HG03354 (cell line): ENCODE measurements around the gene ZEB2.
A peak's percentile ranks its signal among the peaks of the same experiment; 100 is the strongest.
"Not testable (repeated sequence)": the region's sequence is repeated elsewhere in the genome, so short reads cannot be mapped to it uniquely, and the experiment has no call there.

Source experiments
- ATAC-seq: cut with Tn5 transposase; IDR thresholded peaks from one replicate; pipeline ENCODE4 v1.9.1; 2021; ENCODE audit warnings: mild to moderate bottlenecking; ENCODE audit not compliant: unreplicated experiment, poor library complexity, severe bottlenecking

Gene ZEB2

DNA sequence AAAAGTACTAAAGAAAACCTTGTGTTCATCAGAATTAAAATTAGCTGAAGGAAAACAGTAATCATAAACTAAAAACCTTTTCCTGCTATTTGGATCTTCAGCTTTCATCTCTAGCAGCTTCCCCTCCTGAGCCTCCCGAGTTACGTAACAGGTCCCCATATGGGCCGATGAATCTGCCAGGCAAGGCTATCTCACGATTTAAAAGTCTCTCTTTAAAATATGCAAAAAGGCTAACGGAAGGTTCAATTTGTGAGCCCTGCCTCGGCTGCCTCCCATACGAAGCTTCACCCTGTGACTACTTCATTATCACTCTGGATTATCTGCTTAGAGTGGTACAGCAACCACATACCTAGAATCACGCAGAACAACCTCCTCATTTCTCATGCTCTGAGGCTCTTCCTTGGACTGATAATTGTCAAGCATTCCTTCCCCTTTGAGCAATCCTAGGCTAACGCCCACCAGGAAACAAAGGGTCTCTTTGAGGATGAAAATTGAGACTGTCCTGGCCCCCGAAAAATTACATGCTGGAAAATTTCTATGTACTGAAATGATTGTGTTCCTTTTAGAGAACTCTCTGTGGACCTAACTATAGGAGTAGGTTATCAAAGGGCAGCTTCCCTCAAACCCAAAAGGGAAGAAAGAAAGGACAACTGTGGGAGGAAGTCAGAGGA is 147.4 kb downstream of the ZEB2 start:
- no peak for ATAC-seq

DNA sequence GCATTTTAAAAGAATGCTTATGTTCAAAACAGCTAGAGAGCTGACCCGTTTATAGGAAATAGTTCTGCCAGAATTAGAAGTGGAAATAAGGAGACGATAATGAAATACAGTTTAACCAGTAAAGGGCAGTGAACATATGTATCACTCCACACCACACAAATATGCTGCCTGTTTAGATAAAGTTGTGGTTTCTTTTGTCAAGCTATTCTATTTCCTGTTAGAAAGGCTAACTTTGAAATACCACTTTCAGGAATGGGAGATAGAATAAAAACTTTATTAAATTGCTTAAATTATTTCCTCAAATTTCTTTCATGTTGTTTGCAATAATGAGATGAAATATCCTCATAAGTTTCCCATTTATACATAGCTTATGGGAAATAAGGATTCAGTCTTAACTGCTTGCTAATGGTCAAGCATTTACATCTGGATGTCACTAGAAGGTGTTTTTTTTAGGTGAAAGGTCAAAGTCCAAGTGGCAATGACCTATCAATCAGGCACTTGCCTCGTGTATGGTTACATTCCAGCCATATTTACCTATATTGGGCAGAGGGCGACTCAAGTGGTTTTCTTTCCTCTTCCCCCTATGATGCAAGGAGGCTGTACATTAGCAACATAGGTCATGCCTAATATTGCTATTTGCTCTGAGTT is 148.9 kb downstream of the ZEB2 start:
- no peak for ATAC-seq

DNA sequence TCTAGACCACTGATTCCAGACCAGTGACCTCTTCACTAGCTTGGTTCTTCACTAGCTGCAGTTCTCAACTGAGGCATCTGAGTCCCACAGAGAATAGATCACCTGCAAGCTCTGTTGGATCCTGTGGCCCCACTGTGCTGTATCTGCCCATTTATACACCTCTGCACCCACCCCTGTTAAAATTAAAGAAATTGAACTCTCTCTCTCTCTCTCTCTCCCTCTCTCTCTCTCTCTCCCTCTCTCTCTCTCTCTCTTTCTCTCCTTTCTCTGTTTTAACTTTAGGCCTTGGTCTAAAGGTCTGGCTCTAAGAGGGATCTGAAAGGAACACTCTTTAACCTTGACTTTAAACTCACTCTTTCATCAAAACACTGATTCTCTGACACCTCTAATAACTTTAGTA is 150.5 kb downstream of the ZEB2 start:
- ATAC-seq, result no peak

DNA sequence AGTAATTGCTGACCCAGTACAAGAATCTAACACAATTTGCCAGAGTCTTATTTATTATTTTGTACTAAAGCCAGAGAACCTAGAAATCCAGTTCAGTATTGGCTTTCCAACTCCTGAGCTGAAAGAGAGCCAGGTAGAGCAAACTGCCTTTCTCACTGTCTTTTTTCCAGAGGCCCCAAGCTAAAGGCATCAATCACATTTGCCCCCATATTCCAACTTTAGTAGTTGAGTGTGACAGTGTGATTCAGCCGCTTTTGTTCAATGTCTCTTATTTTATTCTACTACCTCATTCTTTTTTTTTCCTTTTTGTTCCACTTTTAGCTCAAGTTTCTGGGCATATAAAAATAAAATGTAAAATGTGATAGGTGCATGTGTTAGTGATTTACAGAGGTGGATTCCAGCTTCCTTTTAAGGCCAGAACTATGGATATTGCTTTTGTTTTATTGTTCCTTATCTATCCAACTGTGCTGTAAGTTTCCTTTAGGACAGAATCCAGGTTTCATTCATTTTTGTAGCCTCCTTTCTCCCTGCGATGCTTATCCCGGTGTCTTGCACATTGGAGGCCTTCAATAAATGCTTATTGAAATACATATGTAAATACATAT is 153.0 kb downstream of the ZEB2 start:
- no peak for ATAC-seq

DNA sequence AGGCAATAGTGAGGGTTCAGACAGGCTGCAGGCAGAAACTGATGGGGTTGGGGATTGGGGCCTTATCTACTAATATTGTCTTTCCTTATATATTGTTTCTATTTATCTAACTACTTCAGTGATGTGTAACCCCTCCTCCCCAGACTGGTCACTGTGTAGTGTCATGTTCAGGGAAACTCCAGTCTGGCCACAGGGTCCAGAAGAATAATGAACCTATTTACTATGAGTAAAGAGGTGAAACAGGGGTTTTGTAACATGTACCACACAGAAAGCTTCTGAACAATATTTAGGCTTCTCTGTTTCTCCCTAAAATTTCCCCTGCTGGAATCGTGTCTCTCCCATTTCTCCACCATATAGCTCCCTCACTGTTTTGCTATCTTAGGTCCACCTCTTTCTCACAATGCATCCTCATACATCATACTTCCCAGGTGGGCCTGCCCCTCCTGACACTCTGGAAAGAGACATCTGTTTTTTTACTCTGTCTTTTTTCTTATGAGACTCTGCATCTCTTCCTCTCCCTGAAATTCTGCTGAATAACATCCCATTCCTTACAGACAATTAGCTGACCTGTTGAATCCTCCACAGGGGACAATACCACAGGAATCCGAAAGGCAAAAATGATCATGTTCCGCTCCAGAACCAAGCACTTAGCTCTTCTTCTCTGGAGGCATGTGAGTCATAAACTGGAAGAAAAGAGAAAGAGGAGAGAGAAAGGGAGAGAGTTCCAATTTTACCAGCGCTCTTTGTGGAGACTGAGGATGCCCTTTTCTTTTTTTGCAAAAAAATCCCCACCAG is 154.8 kb downstream of the ZEB2 start:
- peak; percentile 85 for ATAC-seq

DNA sequence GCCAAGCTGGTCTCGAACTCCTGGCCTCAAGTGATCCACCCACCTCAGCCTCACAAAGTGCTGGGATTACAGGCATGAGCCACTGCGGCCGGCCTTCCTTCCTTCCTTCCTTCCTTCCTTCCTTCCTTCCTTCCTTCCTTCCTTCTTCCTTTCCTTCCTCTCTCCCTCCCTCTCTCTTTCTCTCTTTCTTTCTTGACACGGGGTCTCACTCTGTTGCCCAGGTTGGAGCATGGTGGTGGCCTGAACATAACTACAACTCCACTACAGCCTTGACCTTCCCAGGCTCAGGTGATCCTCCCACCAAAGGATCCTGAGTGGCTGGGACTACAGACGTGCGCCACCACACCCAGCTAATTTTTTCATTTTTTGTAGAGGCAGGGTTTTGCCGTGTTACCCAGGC is 155.7 kb downstream of the ZEB2 start:
- ATAC-seq, result not testable (repeated sequence)

DNA sequence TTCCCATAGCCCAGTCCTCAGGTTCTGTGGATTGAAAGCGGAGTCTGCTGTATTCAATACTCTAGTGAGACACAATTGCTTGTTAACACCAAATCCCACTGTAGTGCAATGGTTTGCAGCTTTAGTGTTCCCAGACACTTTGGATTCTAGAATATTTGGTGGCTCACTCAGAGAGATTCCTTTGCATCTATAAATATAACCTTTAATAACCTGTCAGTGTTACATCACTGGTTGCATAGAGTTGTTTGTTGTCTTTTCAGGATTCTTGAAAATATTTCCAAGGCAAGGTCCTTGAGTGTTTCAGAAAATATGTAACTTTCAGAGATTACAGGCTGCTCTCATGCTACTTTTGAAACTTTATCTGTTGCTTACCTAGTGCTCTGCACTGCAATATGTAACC is 157.5 kb downstream of the ZEB2 start:
- no peak for ATAC-seq

DNA sequence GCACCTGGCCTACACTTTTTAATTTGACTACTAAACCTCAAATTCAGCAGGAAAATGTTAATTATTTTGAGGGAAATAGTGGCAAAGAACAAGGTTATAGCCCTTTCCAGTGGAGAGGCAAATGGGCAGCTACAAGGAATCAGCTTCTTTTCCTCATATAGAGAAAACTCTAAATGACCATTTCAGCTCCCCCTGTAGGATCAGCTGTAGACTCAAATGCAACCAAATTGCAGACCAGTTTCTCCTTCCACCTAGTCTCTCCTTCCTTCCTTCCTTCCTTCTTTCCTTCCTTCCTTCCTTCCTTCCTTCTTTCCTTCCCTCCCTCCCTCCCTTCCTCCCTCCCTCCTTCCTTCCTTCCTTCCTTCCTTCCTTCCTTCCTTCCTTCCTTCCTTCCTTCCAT is 158.2 kb downstream of the ZEB2 start:
- no peak for ATAC-seq

DNA sequence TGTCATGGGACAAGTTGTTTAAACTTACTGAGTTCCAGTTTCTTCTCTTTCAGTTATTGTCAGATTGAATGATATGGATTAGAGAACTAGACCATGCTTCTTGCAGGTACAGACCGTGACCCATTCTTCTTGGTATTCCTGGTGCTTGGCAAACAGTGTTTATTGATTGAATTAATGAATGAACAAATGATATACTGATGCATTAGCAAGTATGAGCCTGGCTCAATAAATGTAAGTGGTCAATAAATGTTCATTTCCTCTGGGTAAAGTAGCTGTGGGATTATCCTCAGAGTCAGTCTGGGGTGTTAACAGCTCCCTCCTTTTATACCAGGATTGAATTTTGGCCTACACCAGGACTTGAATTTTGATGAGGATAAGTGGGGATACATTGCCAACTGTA is 160.2 kb downstream of the ZEB2 start:
- no peak for ATAC-seq

DNA sequence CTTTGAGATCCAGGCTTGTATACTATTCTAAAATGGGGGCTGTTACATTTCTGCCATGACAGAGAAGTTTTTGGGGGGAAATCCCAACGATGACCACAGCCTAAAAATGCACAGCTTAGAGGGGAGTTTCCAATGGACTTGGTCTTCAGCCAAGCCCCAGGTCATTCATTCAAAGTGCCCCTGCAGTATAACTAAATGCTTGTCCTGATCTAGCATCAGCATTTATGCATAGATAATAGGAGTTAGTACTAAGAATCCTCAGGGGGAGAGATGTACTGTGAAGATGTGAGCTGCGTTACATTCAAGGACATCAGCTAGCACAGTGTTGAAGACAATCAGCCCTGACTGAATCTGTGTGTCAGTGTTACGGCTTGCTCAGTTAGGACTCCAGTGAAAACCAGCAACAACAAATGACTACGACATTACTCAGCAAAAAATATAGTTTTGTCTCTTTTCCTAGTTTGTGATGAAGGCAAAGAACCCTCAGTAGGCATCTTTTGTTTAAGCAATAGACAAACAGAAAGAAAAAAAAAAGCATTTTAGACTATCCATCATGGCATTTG is 160.9 kb downstream of the ZEB2 start:
- peak; percentile 69 for ATAC-seq

DNA sequence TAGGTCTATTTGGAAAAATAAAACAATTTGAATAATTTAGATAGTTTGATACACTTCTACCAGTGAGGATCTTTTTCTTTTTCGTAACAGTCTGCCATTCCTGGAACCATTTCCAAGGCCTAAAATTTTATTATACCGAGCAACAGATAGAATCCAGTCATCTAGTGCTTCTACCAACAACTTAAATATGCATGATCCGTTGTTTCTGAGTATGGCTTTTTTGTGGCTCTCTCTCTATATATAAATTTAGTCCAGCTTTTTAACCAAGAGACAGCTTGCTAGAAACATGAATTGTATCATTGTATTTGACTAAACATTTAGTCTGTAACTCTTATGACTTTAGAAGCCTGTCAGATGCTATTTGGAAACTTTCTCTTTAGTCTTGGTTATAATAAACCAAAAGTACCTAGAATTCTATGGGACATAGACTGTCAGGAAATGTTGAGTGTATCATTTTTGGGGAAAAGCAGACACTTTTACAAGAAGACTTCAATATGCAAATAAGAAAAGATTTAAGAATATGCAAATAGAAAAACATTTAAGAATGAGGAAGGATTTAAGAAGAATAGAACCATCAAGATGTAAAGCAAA is 161.4 kb downstream of the ZEB2 start:
- peak; percentile 6 for ATAC-seq

DNA sequence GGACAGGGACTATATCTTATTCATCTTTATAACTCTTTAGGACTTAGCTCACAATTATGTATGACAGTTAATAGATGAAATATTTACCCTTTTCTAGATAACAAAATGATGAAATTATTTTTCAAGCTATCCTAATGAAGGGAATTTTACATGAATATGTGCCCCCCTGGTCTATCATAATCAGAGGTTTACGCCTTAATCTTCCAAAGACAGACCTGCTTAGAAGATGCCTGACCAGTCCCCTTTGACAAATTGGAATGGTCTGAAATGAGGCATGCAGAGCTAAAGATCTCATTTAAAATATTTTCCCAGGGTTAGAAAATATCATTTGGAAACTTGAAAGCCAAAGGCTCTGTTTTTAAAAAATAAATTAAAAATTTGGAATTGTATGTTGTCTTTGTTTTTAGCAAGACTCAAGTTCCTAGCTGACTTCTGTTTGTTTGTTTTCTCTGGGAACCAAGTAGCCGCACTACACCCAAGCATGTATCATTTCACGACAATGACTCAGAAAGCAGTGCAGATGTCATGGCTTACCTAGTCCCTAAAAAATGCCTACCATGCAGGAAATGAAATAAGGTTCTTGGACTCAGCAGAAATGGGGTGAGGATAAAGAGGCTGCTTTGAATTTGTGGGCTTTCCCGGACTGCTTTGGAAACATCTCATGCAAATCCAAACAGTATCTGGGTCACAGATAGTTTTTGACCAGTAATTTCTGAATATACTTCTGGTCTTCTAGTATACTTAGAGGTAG is 162.1 kb downstream of the ZEB2 start:
- peak; percentile 83 for ATAC-seq

DNA sequence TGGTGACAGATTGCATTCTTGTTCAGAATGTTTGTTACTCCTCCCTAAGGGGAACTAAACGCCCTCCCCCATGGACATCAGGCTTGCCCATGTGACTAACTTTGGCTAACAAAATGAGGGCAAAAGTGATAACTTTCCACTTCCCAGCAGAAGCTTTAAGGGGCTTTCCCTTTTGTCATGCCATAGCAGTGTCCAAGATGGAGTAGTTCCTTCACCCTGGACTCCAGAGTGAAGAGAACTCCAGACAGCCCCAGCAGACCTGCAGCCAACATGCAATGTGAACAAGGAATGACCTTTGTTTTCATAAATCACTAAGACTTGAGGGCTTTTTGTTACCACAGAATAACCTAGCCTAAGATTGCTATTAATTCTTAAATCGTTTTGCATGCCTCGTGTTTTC is 163.5 kb downstream of the ZEB2 start:
- ATAC-seq, result no peak

DNA sequence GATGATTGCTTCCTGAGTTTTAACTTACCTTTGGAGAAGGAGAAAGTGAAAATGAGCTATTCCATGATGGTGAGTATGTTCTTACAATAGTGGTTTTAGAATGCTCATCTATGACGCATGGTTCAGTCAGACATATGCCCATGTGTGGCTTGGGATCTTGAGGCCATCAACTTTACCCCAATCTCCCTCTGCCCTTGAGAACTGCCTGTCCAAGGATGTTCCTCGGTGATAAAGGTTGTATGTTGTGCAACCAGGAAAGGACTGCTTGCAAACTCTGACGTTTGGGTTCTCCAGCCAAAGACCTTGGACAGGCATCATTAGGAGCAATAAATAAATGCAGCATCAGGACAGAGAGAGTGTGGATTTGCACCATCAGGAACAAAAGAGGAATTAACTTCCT is 165.0 kb downstream of the ZEB2 start:
- ATAC-seq, result no peak

DNA sequence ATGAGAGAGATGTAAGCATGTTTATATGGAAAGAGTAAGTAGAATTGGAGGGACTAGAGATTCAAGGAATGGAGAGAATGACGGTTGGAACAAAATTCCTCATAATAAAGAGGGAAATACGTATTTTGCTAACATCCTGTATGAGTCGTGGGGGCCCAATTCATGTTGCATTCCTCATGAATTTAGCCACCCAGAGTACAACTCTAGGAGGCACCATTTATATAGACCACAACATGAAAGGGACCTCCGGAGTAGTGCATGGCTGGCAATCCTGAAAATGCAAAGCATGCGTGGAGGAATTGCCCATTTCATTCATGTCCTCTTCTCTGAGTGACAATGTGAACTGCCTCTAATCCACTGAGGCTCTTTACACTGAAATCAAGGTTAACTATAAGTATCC is 168.2 kb downstream of the ZEB2 start:
- no peak for ATAC-seq

DNA sequence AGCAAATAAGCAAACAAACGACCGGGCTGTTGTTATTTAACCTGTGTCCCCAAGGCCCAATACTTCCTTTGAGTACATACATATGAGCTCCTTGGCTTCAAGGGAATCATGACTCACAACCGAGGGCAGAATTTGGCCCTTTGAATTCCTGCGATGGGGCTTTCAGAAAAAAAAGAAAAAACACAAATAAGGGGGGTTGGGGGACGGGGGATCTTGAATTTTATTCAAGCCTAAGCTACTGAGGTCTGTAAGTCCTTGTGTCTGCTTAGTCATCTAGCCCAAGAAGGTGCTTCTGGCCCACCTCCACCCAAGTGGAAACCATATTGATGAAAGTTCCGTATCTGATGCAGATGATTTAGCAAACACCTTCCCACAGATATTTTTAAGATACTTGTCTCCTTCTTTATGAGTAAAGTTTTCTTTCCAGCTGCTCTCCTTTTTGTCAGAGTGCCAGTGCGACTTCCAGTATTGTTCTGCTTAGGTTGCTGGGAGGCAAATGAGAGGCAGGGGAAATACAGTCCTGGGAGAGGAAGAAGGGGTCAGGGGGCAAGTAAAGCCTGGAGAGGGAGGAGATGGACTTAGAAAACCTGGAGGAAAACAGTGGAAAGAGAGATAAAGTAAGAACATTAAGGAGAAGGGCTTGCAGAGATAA is 169.6 kb downstream of the ZEB2 start:
- no peak for ATAC-seq

DNA sequence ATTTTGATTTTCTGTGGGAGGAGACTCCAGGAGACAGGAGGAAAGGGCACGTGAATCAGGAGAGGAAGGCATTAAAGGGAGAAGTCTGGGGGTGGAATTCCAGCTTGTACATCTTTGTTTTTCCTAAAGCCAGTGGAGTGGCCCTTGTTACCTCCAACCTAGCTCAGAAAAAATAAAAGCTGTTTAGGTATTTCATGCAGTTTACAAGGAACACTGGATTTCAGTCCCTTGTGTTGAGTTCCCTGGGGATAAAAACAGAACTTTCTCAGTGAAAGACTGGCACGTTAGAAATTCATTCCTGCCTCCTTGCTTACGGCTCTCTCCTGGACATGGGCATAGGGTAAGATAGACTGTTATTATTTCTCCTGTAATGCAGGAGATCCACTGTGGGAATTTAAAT is 170.2 kb downstream of the ZEB2 start:
- no peak for ATAC-seq

DNA sequence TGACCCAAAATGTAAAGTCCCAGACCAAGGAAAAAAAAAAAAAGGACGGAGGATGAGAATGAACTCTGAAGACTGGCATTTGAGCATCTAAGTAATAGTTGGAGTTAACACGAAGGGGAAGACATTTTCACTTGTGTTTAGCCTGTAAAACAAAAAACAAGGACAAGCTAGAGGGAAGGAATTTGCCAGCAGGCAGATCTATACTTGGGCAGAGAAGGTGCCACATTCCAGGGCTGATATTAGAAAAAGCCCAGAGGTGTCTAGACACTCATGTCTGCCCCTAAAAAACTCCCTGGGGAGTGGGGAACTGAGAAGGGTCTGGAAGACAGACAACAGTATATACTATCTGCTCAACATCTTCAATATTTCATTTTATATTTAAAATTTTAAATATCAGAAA is 171.1 kb downstream of the ZEB2 start:
- ATAC-seq, result no peak

DNA sequence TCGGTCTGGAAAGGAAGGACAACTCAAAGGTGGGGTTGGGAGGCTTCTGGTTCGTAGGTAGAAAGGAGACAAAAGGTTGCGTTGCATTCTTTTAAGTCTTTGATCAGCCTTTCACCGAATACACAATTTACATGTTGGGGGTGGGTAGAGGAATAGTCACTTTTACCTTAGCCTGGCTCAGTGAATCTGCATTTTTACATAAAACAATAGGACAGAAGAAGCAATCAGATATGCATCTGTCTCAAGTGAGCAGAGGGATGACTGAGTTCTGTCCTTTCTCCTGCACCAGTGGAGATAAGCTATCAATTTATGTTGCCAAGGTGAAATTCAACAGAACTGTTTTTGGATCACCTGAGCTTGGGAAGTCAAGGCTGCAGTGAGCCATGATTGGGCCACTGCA is 173.7 kb downstream of the ZEB2 start:
- ATAC-seq, result no peak
